SK-N-SH (cell line): ENCODE results near the gene GPC5.

ENCODE experiments used
- JUND ChIP-seq: IDR thresholded peaks from 2 replicates; pipeline ENCODE4 v1.4.0; 2012
- TF ChIP-seq, protein P1 (sequence below): fragments of 200-600 bp; sonication (generic); IDR thresholded peaks from 2 replicates; pipeline ENCODE4 v1.6.1; 2017; ENCODE audit warnings: antibody characterized with exemption, mild to moderate bottlenecking, moderate library complexity

DNA sequence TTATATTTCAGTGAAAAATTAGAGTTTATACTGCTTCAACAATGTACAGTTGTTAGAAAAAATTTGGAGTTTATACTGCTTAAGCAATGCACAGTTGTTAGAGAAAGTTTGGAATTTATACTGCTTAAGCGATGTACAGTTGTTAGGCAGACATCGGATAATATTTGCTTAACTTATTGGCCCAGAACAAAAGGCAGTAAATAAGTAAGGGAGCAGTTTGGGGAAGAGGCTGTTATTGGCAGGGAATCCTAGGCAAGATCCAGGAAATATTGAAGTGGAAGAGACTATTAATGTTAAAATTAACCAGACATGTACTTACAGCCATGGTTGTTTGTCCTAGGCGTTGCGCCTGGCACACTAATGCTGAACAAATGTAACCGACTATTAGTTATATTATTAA, 166.9 kb downstream of the GPC5 start:
- TF ChIP-seq, protein P1, sequence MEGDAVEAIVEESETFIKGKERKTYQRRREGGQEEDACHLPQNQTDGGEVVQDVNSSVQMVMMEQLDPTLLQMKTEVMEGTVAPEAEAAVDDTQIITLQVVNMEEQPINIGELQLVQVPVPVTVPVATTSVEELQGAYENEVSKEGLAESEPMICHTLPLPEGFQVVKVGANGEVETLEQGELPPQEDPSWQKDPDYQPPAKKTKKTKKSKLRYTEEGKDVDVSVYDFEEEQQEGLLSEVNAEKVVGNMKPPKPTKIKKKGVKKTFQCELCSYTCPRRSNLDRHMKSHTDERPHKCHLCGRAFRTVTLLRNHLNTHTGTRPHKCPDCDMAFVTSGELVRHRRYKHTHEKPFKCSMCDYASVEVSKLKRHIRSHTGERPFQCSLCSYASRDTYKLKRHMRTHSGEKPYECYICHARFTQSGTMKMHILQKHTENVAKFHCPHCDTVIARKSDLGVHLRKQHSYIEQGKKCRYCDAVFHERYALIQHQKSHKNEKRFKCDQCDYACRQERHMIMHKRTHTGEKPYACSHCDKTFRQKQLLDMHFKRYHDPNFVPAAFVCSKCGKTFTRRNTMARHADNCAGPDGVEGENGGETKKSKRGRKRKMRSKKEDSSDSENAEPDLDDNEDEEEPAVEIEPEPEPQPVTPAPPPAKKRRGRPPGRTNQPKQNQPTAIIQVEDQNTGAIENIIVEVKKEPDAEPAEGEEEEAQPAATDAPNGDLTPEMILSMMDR, result no peak
- no peak for TF ChIP-seq JUND
